ENCODE measurements around the gene ITGAL.
A peak's percentile ranks its signal among the peaks of the same experiment; 100 is the strongest.

ITGAL gene

DNA sequence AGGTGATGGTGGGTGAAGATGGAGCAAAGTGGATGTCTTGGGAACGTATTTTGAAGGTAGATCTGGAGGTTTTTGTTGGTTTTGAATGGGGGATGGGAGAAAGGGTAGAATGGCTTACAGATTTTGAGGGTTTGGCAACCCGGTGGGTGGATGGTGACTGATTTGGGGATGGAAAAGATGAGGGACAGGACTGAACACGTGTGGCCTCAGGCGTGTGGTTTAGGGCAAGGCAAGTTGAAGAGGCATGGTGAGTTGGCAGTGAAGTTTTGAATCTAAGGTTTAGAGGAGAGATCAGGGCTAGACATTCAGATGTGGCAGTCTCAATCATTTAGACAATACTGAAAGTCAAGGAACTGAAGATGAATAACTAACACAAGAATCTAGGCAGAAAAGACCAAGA is 37.7 kb upstream of the ITGAL start:
- TF ChIP-seq, protein P1, sequence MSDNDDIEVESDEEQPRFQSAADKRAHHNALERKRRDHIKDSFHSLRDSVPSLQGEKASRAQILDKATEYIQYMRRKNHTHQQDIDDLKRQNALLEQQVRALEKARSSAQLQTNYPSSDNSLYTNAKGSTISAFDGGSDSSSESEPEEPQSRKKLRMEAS (IDR thresholded peaks at IDR 0.05; ENCODE audit: low read depth, low read length) = no peak
- TF ChIP-seq, protein P2, sequence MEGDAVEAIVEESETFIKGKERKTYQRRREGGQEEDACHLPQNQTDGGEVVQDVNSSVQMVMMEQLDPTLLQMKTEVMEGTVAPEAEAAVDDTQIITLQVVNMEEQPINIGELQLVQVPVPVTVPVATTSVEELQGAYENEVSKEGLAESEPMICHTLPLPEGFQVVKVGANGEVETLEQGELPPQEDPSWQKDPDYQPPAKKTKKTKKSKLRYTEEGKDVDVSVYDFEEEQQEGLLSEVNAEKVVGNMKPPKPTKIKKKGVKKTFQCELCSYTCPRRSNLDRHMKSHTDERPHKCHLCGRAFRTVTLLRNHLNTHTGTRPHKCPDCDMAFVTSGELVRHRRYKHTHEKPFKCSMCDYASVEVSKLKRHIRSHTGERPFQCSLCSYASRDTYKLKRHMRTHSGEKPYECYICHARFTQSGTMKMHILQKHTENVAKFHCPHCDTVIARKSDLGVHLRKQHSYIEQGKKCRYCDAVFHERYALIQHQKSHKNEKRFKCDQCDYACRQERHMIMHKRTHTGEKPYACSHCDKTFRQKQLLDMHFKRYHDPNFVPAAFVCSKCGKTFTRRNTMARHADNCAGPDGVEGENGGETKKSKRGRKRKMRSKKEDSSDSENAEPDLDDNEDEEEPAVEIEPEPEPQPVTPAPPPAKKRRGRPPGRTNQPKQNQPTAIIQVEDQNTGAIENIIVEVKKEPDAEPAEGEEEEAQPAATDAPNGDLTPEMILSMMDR (IDR thresholded peaks at IDR 0.05; ENCODE audit: low read depth, low read length) = no peak
- no peak for TF ChIP-seq POLR2A (IDR thresholded peaks at IDR 0.05; ENCODE audit: extremely low read depth, insufficient read length)
- no peak for TF ChIP-seq MYC (IDR thresholded peaks at IDR 0.05; ENCODE audit: low read depth, low read length)
- DNase-seq (ENCODE audit: low read depth) = no peak

DNA sequence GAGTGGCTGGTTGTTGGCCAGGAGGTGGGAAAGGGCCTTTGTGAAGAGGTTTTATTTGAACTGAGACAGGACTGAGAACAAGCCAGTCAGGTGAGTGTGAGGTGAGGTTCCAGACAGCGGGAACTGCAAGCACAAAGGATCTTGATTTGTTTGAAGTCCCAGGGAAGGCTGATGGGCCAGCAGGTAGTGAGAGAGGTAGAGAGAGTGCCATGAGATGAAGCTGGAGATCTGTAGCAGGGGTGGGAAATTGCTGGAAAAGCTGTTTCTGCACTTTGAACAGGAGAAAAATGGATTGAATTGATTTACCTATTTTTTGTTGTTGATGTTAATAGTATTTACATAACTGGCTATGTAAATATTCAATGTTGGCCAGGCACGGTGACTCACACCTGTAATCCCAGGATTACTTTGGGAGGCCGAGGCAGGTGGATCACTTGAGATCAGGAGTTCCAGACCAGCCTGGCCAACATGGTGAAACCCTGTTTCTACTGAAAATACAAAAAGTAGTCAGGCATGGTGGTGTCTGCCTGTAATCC is 35.0 kb upstream of the ITGAL start:
- DNase-seq (ENCODE audit: low read depth) = no peak
- TF ChIP-seq, protein P1 (IDR thresholded peaks at IDR 0.05; ENCODE audit: low read depth, low read length) = no peak
- TF ChIP-seq, protein P2 (IDR thresholded peaks at IDR 0.05; ENCODE audit: low read depth, low read length) = no peak
- no peak for TF ChIP-seq MYC (IDR thresholded peaks at IDR 0.05; ENCODE audit: low read depth, low read length)
- no peak for TF ChIP-seq POLR2A (IDR thresholded peaks at IDR 0.05; ENCODE audit: extremely low read depth, insufficient read length)
- H3K4me3 ChIP-seq (ENCODE audit: low read depth, low read length) = no peak overlapping the region

More for the DNA sequence above, 37.7 kb upstream of the ITGAL start:
- no peak overlapping the region for H3K4me3 ChIP-seq (ENCODE audit: low read depth, low read length)

DNA sequence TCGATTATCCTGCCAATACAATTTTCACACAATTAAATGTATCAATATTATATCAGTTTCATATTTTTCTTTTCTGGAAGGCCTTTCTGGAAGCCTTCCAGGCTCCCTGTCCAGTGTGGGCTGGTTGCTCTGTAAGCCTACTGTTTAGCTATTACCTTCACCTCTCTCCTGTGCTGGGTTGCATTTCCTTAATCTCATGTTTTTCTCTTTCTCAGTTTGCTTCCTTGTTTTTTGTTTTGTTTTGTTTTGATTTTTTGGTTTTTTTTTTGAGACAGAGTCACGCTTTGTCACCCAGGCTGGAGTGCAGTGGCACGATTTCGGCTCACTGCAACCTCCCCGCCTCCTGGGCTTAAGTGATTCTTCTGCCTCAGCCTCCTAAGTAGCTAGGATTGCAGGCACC is 33.7 kb upstream of the ITGAL start:
- TF ChIP-seq POLR2A (IDR thresholded peaks at IDR 0.05; ENCODE audit: extremely low read depth, insufficient read length) (no peak), MYC (IDR thresholded peaks at IDR 0.05; ENCODE audit: low read depth, low read length) (no peak)
- TF ChIP-seq, protein P1 (IDR thresholded peaks at IDR 0.05; ENCODE audit: low read depth, low read length) = no peak
- TF ChIP-seq, protein P2 (IDR thresholded peaks at IDR 0.05; ENCODE audit: low read depth, low read length) = no peak
- no peak for DNase-seq (ENCODE audit: low read depth)

DNA sequence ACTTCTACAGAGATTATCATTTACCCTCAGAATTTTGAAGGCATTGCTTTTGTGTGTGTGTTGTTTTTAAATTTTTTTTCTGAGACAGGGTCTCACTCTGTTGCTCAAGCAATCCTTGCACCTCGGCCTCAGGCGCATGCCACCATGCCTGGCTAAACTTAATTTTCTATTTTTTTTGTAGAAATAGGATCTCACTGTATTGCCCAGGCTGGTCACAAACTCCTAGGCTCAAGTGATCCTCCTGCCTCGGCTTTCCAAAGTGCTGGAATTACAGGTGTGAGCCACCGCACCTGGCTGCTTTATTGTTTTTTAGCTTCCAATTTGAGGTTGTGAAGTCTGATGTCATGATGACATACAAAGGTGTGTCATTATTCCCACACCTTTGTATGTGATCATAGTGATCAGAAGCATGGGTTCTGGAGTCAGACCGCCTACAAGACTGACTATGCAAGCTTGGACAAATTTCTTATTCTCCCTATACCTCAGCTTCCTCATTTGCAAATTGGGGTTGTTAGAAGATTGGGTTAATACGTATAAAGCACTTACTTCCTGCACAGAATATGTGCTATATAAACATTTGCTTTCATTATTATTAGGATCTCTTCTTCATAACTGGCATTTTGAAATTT is 32.7 kb upstream of the ITGAL start:
- TF ChIP-seq POLR2A (IDR thresholded peaks at IDR 0.05; ENCODE audit: extremely low read depth, insufficient read length) = no peak
- TF ChIP-seq, protein P2 (IDR thresholded peaks at IDR 0.05; ENCODE audit: low read depth, low read length) = no peak
- no peak for TF ChIP-seq MYC (IDR thresholded peaks at IDR 0.05; ENCODE audit: low read depth, low read length)
- TF ChIP-seq, protein P1 (IDR thresholded peaks at IDR 0.05; ENCODE audit: low read depth, low read length) = no peak
- DNase-seq (ENCODE audit: low read depth) = peak; percentile 42
- no peak overlapping the region for H3K4me3 ChIP-seq (ENCODE audit: low read depth, low read length)

More for the DNA sequence above, 33.7 kb upstream of the ITGAL start:
- H3K4me3 ChIP-seq (ENCODE audit: low read depth, low read length) = no peak overlapping the region

DNA sequence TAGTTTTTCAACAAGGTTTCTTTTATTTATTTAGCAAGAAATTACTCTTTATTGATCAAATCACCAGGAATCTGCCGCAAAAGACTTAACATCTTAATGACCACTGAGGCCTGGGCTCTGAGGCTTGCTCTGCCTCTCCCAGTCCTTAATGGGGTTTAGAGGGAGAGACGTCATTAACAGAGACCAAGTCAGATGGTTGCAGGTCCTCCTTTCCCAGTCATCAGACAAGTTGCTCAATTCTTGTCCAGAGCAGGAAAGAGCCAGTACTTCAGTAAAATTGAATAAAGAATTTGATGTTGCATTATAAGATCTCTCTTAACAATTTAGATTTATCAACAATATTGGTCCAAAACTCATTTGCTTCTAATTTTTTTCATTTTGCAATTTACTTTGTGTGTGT is 28.9 kb upstream of the ITGAL start:
- TF ChIP-seq, protein P1 (IDR thresholded peaks at IDR 0.05; ENCODE audit: low read depth, low read length) = no peak
- TF ChIP-seq MYC (IDR thresholded peaks at IDR 0.05; ENCODE audit: low read depth, low read length) = no peak
- no peak for TF ChIP-seq POLR2A (IDR thresholded peaks at IDR 0.05; ENCODE audit: extremely low read depth, insufficient read length)
- TF ChIP-seq, protein P2 (IDR thresholded peaks at IDR 0.05; ENCODE audit: low read depth, low read length) = no peak
- DNase-seq (ENCODE audit: low read depth) = no peak
- H3K4me3 ChIP-seq (ENCODE audit: low read depth, low read length) = peak overlapping the region; percentile 91
